AG09319 (cell line): ENCODE measurements around the gene VWA3B.

Experiments
- DNase-seq: peaks from one replicate; pipeline ENCODE4 v3.0.0-alpha.2; 2010; ENCODE audit warnings: low read depth; ENCODE audit errors: extremely low read depth
- CTCF ChIP-seq: IDR thresholded peaks from 2 replicates; pipeline ENCODE4 v1.5.1; 2011; ENCODE audit warnings: low read depth, mild to moderate bottlenecking, inconsistent platforms, low read length, moderate library complexity

Gene VWA3B

DNA sequence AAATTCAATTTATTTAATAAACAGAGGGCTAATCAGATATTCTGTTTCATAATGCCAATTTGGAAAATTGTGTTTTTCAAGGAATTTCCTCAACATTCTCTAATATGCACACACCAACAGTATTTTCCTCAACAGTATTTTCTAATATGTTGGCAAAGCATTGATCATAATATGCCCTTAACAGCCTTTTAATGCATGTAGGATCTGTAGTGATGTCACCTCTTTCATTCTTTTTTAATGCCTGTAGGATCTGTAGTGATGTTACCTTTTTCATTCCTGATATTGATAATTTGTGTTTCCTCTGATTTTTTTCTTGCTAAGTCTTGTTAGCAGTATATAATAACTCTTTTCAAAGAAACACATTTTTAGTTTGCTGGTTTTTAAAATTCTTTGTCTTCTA lies 15.9 kb downstream of the VWA3B start:
- no peak for DNase-seq
- TF ChIP-seq CTCF: no peak

DNA sequence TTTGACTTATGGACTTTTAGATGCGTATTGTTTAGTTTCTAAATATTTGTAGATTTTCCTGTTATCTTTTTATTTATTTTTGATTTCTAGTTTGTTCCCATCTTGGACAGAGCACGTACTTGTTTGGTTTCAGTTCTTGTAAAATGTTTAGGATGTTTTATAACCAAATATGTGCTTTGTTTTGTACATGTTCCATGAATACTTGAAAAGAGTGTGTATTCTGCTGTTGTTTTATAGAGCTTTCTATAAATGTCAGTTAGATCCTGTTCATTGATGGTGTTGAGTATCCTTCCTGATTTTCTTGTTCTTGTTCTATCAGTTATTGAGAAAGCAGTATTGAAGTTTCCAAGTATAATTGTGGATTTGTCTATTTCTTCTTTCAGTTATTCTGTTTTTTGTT lies 21.1 kb downstream of the VWA3B start:
- DNase-seq: no peak
- TF ChIP-seq CTCF: no peak

DNA sequence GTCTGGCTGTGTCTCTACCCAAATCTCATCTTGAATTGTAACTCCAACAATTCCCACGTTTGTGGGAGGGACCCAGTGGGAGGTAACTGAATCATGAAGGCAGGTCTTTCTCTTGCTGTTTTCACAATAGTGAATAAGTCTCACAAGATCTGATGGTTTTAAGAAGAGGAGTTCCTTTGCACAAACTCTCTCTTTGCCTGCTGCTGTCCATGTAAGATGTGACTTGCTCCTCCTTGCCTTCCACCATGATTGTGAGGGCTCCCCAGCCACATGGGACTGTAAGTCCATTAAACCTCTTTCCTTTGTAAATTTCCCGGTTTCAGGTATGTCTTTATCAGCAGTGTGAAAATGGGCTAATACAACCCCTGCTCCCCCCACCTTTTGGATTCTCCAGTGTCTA lies 23.8 kb downstream of the VWA3B start:
- no peak for TF ChIP-seq CTCF
- DNase-seq: no peak

- DNase-seq: no peak
- TF ChIP-seq CTCF: no peak
Measured at GRCh38 chr2:98114643-98115330, 27.8 kb downstream of the VWA3B start.

DNA sequence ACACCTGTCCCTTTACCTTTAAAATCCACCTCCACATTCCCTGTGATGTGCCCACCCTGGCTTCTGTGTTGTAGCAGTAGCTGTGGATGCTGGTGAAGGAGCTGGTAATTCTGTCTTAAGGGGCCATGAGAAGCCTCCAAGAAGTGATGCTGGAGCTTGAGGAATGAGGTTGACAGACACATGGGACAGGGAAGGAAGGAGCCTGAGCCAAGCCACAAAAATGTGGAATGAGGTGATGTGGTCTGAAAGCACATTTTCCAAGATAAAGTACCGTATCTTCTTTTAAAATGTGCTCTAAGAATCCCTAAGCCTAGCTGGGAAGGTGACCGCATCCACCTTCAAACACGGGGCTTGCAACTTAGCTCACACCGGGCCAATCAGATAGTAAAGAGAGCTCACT lies 31.2 kb downstream of the VWA3B start:
- no peak for DNase-seq

DNA sequence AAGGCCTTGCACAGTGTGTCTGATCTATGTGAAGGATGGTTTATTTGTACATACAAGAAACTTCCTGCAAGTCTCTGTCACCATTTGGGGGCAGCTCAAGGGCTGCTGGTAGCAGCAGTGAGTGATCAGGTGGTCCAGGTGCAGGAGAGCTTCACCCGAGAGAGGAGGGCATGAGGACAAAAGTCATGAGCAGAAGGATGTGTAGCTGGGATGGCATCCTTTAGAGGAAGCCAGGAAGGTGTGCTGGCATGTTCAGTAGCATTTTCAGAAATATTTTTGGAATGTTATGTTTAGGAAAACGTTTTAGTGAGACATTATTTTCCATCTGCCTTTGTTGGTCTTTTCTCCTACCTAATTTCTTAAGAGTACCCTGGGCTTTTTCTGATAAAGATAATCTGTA lies 31.9 kb downstream of the VWA3B start:
- no peak for DNase-seq
- no peak for TF ChIP-seq CTCF

More for the DNA sequence above, 31.2 kb downstream of the VWA3B start:
- no peak for TF ChIP-seq CTCF

DNA sequence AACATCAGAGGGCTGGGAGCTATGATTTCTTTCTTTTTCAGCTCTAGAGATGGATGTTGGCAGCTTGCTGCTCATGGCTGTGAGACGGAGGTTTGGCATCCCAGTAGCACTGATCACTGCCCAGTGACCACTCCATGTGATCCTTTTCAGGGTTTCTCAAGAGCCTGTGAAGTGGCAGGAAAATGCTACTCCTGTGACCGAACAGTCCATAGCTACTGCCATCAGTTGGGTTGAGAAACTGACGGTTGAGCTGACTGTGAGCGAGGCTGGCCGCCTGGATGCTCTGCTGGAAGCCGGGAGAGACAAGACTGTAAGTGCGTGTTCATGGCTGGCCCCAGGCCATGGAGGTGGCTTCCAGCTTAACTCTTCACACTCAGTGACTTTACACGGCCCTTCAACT lies 34.2 kb downstream of the VWA3B start:
- no peak for TF ChIP-seq CTCF
- no peak for DNase-seq
